ENCODE data around the gene PYHIN1.

DNA sequence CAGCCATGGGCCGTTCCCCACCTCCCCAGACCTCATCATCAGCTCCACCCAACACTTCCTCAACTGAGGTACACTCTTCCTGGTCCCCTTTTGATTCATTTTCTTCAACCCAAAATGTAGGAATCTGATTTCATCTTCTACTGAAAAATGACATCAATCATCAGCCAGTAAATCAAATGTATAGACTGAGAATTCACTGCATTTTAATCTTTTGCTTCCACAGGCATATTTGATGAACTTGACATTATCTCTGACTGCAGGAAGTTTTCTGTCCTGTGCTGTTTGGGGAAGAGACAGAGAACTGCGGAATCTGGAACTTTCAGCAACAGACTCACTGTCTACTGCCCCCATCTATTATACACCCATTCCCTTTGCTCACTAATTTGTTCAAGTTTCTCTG is 7.8 kb downstream of the PYHIN1 start:
- TF ChIP-seq POLR2AphosphoS5 (IDR thresholded peaks at IDR 0.05; ENCODE audit: low read depth) = no peak
- TF ChIP-seq, protein P1, sequence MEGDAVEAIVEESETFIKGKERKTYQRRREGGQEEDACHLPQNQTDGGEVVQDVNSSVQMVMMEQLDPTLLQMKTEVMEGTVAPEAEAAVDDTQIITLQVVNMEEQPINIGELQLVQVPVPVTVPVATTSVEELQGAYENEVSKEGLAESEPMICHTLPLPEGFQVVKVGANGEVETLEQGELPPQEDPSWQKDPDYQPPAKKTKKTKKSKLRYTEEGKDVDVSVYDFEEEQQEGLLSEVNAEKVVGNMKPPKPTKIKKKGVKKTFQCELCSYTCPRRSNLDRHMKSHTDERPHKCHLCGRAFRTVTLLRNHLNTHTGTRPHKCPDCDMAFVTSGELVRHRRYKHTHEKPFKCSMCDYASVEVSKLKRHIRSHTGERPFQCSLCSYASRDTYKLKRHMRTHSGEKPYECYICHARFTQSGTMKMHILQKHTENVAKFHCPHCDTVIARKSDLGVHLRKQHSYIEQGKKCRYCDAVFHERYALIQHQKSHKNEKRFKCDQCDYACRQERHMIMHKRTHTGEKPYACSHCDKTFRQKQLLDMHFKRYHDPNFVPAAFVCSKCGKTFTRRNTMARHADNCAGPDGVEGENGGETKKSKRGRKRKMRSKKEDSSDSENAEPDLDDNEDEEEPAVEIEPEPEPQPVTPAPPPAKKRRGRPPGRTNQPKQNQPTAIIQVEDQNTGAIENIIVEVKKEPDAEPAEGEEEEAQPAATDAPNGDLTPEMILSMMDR (conservative IDR thresholded peaks at IDR 0.05; ENCODE audit: low read depth in 2 of 2) = no peak
- TF ChIP-seq EZH2 (IDR thresholded peaks at IDR 0.05; ENCODE audit: low read depth, unreplicated experiment) = no peak
- TF ChIP-seq JUNB (IDR thresholded peaks at IDR 0.05; ENCODE audit: unreplicated experiment) = no peak
- TF ChIP-seq CREB1 (CRISPR knock-in tag; IDR thresholded peaks at IDR 0.05; ENCODE audit: low read depth) = no peak
